Activated CD8-positive, alpha-beta memory T cell treated with anti-CD3 and anti-CD28 coated beads, Interleukin-2, amount 50 U/mL, for 1 hour (primary cell): ENCODE results near the gene ALG12.

Experiments
- DNase-seq: peaks from one replicate; pipeline ENCODE4 v3.0.0-alpha.2; 2020; ENCODE audit errors: extremely low read depth

Gene ALG12

DNA sequence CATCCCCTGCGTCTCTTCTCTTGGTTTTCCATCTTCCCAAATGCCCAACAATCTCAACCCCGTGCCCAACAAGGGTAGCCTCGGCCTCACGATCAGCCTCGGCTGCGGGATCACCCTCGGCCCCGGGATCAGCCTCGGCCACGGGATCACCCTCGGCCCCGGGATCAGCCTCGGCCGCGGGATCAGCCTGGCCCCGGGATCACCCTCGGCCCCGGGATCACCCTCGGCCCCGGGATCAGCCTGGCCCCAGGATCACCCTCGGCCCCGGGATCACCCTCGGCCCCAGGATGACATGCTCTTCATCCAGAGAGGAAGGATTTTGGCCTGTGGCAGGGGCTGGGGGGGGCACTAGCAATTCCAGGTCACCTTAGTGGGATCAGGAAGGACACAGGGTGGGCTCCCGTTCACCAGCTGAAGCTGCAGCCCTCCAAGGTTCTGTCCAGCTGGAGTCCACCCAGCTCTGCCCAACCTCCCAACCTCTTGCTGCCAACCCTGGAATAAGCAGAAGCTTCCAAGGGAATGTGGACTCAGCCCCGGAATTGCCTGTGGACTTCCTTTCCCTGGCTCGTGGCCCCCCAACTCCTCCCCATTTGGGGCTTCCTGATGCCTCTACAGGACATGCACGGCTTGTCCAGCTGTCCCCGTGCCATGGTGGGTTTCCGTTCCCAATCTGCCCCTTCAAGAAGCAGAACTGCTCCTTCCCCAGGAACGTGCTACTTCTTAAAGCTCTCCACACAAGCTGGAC is 6.2 kb downstream of the ALG12 start:
- no peak for DNase-seq

DNA sequence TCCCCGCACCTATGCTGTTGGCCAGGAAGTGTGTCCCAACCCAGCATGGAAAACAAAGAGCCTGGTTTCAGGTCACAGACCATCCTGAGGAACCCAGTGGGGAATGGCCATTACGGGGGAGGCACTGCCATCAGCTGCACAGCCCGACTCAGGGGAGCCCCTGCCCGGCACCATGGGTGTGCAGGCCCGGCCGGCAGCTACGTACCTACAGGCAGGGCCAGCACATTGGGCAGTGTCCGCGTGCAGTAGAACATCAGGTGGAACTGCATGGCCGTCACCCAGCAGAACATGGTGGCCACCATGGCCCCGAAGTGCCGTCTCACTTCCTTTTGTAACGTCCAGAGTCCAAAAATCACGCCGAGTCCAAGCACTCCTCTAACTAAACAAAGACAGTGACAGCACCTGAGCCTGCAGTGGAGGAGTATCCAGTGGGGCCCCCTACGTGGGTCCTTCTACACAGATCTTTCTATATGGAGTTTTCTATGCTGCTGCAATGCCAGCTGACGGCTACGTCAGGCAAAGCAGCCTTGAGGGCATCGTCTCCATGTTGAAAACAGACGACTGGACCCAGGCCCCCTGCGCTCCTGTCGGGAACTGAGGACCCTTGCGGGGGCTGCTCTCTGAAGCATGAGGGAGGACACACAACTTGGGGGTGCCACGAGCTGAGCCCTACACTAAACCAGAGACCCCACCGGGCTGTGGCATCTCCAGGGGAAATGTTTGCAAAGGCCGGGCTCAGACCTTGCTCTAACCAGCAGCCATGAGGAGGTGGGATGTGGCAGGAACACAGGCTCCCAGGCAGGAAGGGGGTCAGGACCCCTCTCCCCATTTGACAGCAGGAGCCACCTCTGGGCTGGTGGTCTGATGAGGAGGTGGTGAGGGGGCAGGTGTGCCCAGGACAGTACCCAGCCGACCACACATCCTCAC is 7.7 kb downstream of the ALG12 start:
- no peak for DNase-seq

DNA sequence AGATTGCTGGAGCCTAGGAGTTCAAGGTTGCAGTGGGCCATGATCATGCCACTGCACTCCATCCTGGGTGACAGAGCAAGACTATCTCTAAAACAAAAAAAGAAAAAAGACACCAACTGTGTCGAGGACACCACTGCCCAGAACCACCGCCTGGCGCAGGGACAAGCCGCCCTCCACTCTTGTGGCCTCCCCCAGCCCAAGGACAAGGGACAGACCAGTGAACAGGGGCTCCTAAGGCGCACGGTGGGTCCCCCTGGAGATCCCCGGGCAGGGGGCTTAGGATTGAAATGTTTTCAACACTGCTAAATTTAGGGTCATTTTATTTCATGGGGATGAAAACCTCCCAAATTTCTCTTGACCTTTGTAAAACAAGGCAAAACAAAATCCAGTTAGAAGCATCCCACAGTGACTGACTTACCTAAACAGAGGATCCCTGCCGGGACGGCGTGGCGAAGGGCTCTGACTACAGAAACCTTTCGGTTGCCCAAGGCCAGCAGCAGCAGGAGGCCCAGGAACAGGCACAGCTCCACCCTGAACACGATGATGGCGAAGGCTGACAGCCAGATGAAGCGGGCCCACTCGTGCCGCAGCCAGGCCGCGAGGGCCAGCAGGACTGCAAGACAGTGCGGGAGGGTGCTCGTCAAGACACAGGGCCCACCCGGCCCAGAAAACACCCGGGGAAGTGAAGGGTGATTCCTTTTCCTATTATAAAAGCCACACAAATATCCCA is 8.6 kb downstream of the ALG12 start:
- no peak for DNase-seq

DNA sequence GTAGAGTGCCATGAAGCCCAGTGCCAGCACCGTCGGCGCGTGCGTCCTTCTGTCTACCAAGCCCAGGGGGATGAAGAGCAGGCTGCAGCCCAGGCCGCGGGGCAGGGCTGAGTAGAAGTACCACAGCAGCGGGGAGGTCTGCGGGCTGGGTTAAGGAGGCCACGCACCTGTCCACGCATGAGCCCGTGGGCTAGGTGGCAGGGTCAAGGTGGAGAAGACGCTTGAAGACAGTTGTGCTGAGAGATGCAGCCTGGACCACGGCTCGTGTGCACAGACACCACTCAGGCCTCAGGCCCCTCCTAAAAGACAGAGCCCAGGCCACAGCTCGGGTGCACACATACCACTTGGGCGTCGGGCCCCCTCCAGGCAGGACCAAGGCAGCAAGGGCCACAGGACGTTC is 10.4 kb downstream of the ALG12 start:
- DNase-seq: no peak

DNA sequence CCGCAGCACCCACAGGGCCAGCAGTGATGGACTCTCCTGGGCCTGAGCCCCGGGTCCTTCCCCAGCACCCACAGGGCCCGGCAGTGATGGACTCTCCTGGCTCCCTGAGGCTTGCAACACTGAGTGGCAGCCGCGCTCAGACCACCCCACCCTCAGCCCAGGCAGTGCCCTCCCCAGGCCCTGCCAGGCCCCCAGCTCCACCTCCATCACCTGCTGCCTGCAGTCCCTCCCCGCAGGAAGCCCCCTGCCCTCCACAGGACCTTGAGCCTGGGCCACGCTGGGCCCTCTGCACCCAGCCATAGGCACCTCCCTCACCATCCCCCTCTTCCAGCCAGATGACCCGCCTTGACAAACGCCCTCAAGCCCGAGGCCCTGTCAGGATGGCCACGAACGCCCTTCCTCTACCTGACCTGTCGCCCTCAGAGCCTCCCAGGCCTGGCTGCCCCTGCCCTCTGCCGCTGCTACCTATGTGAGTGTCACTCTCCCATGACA is 11.4 kb downstream of the ALG12 start:
- no peak for DNase-seq

DNA sequence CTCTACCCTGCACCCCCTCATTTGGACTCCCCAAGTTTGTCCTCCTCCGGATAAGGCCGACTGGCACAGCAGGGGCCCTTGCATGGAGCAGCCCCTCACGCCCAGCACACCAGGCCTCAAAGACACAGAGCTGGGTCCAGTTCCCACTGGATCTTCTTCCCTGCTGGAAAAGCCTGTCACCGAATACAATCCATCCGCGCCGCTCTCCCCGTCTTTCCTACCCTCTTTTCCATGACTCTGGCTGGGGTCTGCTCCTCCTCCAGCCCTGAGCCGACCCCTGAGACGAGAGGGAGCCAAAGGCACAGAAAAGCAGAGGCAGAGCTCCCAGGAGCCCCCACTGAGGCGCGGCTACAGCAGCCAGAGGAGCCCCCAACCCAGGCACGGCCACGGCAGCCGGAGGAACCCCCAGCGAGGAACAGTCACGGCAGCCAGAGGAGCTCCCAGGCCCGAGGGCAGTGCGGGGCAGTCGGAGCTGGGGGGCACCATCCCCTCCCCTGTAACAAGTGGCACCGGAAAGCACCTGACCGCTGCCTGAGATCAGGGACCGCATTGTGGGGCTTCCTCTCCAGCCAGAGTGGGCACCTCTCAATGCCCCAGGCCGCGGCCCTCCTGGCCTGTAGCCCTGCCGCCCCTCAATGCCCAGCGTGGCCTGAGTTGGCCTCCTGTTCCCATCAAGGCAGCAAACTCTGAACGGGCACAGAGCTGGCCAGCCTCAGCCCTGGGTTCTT is 12.0 kb downstream of the ALG12 start:
- DNase-seq: no peak

DNA sequence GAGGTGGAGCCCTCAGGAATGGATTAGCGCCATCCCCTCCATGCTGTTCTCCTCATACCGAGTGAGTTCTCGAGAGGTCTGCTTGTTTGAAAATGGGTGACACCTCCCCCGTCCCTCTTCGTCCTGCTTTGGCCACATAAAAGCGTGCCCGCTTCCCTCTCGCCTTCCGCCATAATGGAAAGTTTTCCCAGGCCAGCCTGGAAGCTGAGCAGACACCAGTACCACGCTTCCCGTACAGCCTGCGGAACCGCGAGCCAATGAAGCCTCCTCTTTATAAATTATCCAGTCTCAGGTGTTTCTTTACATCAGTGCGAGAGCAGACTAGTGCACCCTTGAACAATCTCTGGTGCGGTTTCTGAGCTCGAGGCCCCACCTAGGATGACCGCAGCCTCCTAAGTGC is 12.8 kb downstream of the ALG12 start:
- DNase-seq: no peak

DNA sequence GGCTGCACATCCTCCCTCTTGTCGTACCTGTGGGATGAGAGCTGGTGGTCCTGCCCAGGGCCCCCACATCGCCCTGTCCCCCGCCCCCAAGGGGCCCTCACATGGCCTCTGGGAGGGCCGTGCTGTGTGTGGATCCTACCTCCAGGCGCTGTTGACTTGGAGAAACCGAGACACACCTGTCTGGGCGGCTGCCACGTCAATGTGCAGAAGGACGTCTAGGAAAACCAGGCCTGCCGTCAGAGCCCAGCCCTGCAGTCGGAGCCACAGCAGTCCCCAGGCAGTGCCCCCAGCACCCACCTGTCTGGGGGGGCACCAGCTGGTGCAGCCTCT is 14.2 kb downstream of the ALG12 start:
- no peak for DNase-seq

DNA sequence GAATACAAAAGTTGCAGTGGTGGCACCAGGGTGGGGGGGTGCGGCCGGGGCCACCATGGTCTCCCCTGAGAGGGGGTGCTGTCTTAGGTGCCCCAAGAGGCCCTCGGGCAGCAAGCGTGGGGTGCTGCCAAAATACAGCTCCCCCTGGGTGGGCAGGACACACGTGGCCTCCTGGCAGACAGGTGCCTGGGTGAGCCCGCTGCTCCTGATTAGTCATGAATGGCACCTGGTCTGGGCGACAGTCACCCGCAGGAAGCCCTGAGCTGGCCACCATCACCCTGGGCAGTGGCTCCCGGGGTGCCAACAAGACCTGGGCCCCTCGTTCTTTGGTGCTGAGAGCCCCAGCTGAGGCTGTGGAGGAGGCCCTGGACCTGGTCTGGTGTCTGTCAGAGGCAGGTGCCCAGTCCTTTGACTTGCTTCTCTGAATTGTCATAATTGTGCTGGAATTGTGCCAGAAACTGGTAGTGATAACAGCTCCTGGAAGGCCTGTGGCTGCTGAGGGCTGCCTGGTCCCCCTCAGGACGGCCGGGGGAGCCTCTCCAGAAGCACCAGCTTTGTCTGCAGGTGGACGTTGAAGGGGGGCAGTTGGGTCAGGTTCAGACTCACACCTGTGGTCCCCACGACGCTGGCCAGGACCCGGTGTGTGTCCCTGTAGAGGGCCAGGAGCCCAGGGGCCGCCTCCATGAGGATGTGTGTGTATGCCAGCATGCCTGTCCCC is 14.8 kb downstream of the ALG12 start:
- DNase-seq: no peak

DNA sequence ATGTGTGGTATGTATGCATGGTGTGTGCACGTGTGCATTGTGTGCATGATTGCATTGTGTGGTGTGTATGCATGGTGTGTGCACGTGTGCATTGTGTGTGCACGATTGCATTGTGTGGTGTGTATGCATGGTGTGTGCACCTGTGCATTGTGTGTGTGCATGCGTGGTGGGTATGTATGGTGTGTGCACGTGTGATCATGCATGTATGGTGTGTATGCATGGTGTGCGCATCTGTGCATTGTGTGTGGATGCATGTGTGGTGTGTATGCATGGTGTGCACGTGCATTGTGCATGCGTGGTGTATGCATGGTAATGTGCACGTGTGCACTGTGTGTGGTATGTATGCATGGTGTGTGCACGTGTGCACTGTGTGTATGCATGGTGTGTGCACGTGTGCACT is 16.8 kb downstream of the ALG12 start:
- DNase-seq: no peak

DNA sequence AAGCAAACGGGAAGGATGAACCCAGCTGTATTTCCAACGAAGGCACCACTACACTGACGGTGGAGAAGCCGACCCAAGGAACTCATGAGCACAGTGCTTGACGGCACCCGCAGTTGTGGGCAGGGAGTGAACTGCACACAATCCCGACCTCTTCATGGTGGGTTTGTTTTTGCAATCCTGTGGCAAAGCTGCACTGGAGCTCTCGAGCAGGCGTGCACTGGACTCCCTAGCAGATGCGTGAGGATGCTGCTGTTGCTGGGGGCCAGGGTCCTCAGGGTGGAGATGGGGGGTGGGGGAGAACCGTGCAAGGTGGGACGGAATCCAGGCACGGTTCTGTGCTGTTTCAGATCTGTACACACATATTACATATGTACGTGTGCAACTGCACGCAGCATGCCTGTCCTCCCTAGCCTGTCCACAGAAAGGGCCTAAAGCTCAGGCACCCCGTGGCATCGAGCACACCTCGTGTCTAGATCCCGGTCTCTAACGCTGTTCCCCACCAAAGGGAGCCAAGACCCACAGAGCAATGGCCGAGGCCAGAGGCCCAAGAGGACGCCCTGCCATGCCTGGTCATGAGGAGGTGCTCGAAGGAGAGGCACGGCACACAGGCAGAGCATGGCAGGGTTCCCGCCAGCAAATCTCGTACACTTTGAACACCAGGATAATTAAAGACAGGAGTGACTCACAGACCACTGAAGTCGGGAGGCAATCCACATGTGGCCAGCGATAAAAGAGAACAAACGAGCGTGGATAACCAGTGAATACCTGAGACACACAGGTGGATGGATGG is 17.6 kb downstream of the ALG12 start:
- no peak for DNase-seq

DNA sequence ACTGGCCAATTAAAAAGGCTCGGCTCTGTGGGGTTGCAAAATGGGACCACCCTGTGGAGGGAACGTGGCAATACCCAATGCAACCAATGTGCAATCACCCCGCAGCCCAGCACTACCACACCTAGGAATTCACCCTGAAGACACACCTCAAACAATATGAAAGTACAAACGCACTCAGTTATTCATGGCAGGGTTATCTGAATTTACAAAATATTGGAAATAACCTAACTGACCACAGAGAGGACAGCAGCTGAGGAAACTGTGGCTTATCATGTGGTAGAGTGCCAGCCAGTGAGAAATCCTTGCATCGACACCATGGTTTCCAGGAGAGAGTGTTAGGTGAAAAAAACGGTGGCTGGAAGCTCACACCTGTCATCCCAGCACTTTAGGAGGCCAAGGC is 18.7 kb downstream of the ALG12 start:
- no peak for DNase-seq

DNA sequence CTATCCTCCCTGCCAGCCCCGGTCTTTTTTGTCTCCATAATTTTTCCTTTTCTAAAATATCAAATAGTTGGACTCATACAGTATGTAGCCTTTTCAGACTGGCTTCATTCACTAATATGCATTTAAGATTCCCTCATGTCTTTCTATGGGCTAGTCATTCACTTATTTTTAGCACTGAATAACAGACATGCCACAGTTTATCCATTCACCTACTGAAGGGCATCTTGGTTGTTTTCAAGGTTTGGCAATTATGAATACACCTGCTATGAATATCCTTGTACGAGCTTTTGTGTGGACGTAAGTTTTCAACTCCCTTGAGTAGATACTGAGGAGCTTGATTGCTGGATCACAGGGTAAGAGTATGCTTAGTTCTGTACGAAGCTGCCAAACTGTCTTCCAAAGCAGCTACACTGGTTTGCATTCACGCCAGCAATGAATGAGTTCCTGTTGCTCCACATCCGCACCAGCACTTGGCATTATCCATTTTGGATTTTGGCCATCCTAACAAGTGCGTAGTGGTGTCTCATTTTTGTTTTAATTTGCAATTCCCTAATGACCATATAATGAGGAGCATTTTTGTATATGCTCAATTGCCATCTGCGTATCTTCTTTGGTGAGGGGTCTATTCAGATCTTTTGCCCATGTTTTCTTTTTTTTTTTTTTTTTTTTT is 21.1 kb downstream of the ALG12 start:
- DNase-seq: no peak

DNA sequence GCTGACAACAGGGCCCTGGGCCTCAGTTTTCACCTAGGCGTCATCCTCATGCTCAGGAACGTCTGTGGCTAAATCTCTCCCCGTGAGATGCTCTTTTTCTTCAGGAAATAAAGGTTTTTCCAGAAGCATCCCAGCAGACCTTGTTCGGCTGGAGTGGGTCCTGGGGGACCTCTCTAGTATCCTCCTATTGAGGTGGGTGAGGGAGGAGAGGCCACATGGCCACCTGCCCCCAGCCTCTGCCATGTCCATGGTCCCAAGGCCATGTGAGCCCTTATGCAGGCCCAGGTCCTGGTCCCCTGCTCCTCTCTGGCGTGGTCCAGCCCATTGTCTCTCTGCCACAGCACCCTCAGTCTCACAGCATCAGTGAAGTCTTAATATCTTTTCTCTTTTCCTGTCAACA is 22.0 kb downstream of the ALG12 start:
- no peak for DNase-seq

DNA sequence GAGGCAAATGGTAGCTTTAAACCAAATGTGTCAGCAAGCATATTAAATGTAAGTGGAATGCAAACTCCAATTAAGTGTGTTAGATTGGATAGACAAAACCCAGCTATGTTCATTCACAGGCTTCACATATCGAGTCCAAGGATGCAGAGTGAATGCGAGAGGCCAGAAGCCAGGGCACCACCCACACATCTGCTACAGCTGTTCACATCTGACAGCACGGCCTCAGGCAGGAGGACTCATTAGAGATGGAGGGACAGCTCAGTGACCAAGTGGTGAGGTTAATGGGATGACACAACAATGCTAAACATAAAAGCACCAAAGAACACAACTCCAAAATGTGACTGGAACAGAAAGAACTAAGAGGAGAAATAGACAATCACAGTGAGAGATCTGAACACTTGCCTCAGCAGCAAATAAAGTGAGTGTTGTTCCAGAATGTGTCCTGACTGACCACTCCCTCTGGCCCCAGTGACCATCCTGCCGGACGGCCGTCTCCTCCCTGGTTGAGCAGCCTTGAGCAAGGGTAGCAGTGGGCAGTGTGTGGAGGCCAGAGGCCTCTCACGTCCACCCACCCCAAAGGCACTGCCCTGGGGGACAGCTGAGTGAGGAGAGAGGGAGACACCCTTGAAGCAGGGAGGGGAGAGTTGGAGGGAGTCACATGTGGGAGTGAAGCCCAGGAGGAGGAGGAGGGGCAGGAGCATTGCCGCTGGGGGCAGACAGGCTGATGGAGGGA is 23.8 kb downstream of the ALG12 start:
- DNase-seq: no peak

DNA sequence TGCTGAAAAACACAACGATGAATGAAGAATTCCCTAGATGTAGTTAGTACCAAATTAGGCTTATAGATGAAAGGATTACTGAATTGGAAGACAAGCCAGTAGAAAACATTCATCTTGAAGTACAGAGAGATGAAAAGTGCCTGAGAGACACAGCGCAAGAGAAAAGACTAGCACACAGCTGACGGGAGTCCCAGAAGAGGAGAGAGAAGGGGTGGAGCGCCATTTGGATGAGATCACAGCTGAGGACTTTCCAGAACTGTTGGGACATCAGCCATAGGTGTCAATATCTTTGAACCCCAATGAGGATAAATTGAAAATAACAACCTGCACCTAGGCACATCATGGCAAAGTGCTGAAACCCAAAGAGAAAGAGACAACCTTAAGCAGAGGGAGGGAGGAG is 25.2 kb downstream of the ALG12 start:
- DNase-seq: no peak

DNA sequence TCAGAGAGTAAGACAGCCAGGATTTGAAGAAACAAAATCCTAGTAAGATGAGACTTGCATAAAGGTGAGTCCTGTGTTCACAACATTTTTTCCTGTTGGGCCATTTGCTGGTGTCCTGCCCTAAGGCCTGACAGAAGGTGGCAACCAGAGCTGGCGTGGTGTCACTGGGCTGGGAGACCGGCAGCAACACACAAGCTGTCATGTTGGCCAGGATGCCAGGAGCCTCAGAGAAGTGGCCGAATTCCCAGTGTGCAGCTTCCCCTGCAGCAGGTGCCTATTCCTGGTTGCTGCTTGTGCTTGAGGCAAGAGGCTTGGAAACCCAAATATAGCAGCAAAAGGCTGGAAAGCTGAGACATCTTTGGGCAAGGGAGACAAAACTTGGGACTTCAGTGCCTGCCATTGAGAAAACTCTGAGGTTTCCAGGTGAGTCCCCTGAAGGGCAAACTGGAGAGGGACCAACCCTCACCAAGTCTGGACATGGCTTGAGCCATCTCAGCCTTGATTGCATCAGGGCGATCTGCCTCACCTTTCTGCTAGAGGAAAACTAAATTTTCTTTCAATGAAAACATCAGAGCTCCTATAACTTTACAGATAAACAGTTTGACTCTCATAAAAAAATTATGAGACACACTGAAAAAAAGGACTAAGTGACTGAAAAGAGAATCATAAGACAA is 25.9 kb downstream of the ALG12 start:
- no peak for DNase-seq

DNA sequence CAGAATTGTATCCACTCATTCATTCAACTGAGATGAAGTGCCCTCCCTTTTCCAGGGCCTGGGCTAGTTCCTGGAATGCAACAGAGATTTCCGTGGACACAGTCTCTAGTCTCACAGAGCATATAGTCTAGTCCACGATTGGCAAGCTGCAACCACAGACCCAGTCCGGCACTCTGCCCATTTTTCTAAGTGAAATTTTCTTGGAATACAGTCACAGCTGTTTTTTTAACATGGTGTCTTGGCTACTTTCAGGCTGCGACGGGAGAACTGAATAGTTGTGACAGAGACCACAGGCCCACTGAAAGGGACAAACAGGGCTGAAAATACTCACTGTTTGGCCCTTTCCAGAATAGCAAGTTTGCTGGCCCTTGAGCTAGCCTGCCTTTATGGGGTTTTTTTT is 29.2 kb downstream of the ALG12 start:
- no peak for DNase-seq

DNA sequence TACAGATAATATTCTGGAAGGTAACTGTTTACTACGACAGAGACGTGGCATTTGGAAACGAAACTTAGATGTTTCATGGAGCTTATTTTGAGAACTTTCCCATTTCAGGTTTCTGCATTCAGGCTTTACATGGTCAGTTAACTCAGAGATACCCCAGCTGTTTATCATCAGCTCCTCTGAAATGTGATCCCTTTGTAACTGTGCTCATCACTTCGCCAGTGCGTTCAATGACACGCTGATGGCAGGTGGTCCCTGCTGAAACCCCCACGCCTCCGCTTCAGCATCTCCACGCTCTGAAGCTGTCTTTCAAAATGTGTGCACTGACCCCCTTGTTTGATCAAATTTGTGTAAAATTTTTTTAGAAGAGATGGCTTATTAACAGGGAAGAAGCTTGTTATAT is 30.5 kb downstream of the ALG12 start:
- no peak for DNase-seq
